GM12878 (cell line): ENCODE measurements around the gene IFIH1. TPM values are rescaled to one million over a fixed set of nuclear protein-coding genes. Genes with fewer than 3 reads are reported as not detected.

Experiments
- ATAC-seq: fragments of 200-7000 bp; cut with Tn5 transposase; 3 replicates; pipeline ENCODE4 v1.9.1; 2020; ENCODE audit warnings: mild to moderate bottlenecking, moderate library complexity
- BruUV-seq: library from RNA; stranded (reverse); fragments of 400-500 nt; replicated peaks from 2 replicates; lab custom pipeline; 2021; lab: Mats Ljungman, UMichigan
- CTCF ChIA-PET: fragments of 300-600 bp; sonication (Branson Sonifier 250); formaldehyde crosslinking; extraction: SDS; loops from one replicate; lab custom pipeline; 2021; ENCODE audit warnings: inconsistent platforms; lab: Yijun Ruan, JAX
- POLR2A ChIA-PET: fragments of 350-600 bp; formaldehyde crosslinking; extraction: SDS; loops from one replicate; lab custom pipeline; 2021; ENCODE audit warnings: inconsistent platforms; lab: Charles Lee
- RAD21 ChIA-PET: fragments of 300-600 bp; sonication (Branson Sonifier 250); formaldehyde crosslinking; loops from one replicate; lab custom pipeline; 2023; ENCODE audit warnings: antibody characterized with exemption; ENCODE audit not compliant: unreplicated experiment; lab: Charles Lee
- SMC1A ChIA-PET: fragments of 300-600 bp; sonication (Branson Sonifier 250); formaldehyde crosslinking; loops from one replicate; lab custom pipeline; 2023; ENCODE audit not compliant: unreplicated experiment, uncharacterized antibody; lab: Charles Lee
- DNase-seq: peaks from one replicate; pipeline ENCODE4 v3.0.0-alpha.2; 2011; ENCODE audit warnings: low read depth, low spot score
- FAIRE-seq: peaks from 3 replicates; lab custom pipeline; 2011; peaks lifted over from hg19 to GRCh38; lab: Jason Lieb, UNC
- H2AFZ ChIP-seq: 2 replicates; pipeline ENCODE4 v1.6.0; 2011; ENCODE audit warnings: low read depth, low read length, control low read depth; ENCODE audit not compliant: control insufficient read depth
- H3K27ac ChIP-seq: 2 replicates; pipeline ENCODE4 v1.5.1; 2011; ENCODE audit warnings: control low read depth; ENCODE audit not compliant: control insufficient read depth, insufficient read depth
- H3K27me3 ChIP-seq, 2 experiments: replicated peaks in 1 of 2; 2 replicates each; pipeline versions ENCODE4 v1.6.0 to v1.6.1; 2011; ENCODE audit warnings: low read length in 1 of 2; ENCODE audit not compliant: control insufficient read depth in 2 of 2, insufficient read depth in 2 of 2
- H3K36me3 ChIP-seq, 2 experiments: 2 replicates each; pipeline ENCODE4 v1.5.1; 2011; ENCODE audit warnings: low read length in 1 of 2; ENCODE audit not compliant: control insufficient read depth in 2 of 2, insufficient read depth in 2 of 2
- H3K4me1 ChIP-seq: 2 replicates; pipeline ENCODE4 v1.6.1; 2011; ENCODE audit warnings: mild to moderate bottlenecking, low read length, moderate library complexity, mixed read lengths; ENCODE audit not compliant: control insufficient read depth, insufficient read depth
- H3K4me2 ChIP-seq: 2 replicates; pipeline ENCODE4 v1.6.0; 2011; ENCODE audit warnings: control low read depth; ENCODE audit not compliant: control insufficient read depth, insufficient read depth
- H3K4me3 ChIP-seq: fragments of 200-600 bp; sonication (generic); 2 replicates; pipeline ENCODE4 v1.5.1; 2016
- H3K79me2 ChIP-seq: 2 replicates; pipeline ENCODE4 v1.6.0; 2011; ENCODE audit warnings: low read length; ENCODE audit not compliant: control insufficient read depth, insufficient read depth
- H3K9ac ChIP-seq: 2 replicates; pipeline ENCODE4 v1.8.0; 2011; ENCODE audit warnings: low read length, control low read depth, mixed read lengths; ENCODE audit not compliant: control insufficient read depth, insufficient read depth
- H3K9me3 ChIP-seq: replicated peaks from 3 replicates; pipeline ENCODE4 v1.5.1; 2011; ENCODE audit warnings: mild to moderate bottlenecking, low read length; ENCODE audit not compliant: control insufficient read depth, insufficient read depth
- H4K20me1 ChIP-seq: 2 replicates; pipeline ENCODE4 v1.6.0; 2011; ENCODE audit not compliant: control insufficient read depth, insufficient read depth
- BMI1 ChIP-seq: fragments of 450-650 bp; IDR thresholded peaks from 2 replicates; pipeline ENCODE4 v1.6.1; 2016; ENCODE audit warnings: mild to moderate bottlenecking, moderate library complexity, borderline replicate concordance
- NFXL1 ChIP-seq: fragments of 450-650 bp; IDR thresholded peaks from 2 replicates; pipeline ENCODE4 v1.6.1; 2017; ENCODE audit warnings: antibody characterized with exemption, mild to moderate bottlenecking, borderline replicate concordance
- NR2C2 ChIP-seq: IDR thresholded peaks from 2 replicates; pipeline ENCODE4 v1.6.1; 2011; ENCODE audit warnings: borderline replicate concordance, low read depth; ENCODE audit not compliant: control insufficient read depth, insufficient read length
- SMAD5 ChIP-seq: IDR thresholded peaks from 2 replicates; pipeline ENCODE4 v1.6.1; 2016; ENCODE audit warnings: antibody characterized with exemption, low read depth
- WGBS: methylation state at CpG from one replicate; pipeline ENCODE4 v1.1.6; 2016; ENCODE audit warnings: low lambda C conversion rate; ENCODE audit not compliant: insufficient replicate concordance, insufficient coverage; ENCODE audit errors: missing lambda C conversion rate; 5-methylcytosine and 5-hydroxymethylcytosine counted together
- in situ Hi-C: fragments of 300-500 bp; cut with MboI; formaldehyde crosslinking; loops from 9 replicates; pipeline ENCODE4 v1.14.3; 2018; ENCODE audit warnings: mixed read lengths
- intact Hi-C: fragments of 100-400 bp; cut with micrococcal nuclease; formaldehyde crosslinking; loops from one replicate; pipeline ENCODE4 v1.14.2; 2022; ENCODE audit not compliant: unreplicated experiment
- polyA plus RNA-seq, 11 experiments: library from polyadenylated mRNA; depleted of rRNA in 4 of 11; unstranded in 6 of 11; stranded (reverse) in 5 of 11; fragments of >200 nt; fragmentation: Nextera tagmentation in 4 of 11; fragmentation: Illumina TruSeq in 1 of 11; extraction: Ambion mirVana in 4 of 11; extraction: Trizol in 1 of 11; gene quantifications; 1 replicate in 1 of 11; 2 replicates in 10 of 11; pipeline versions ENCODE4 v1.2.1 to v1.2.3, GENCODE V29; 2011 to 2016; ENCODE audit warnings: inconsistent platforms in 2 of 11, missing spikeins in 2 of 11, low read depth in 1 of 11
- total RNA-seq, 4 experiments: library from RNA; depleted of rRNA in 3 of 4; stranded (reverse); fragments of >200 nt in 3 of 4; fragmentation: Illumina TruSeq in 1 of 4; extraction: Trizol in 1 of 4; gene quantifications; 2 replicates each; pipeline versions ENCODE4 v1.2.1 to v1.2.3, GENCODE V29; 2013 to 2021

Gene IFIH1
- total and polyA plus RNA-seq, 10 of the 15 experiments (the other 5 are each of a cell fraction or from before 2014, with no cell fraction given), result 12.5 to 40.9 (median 28.8) TPM

DNA sequence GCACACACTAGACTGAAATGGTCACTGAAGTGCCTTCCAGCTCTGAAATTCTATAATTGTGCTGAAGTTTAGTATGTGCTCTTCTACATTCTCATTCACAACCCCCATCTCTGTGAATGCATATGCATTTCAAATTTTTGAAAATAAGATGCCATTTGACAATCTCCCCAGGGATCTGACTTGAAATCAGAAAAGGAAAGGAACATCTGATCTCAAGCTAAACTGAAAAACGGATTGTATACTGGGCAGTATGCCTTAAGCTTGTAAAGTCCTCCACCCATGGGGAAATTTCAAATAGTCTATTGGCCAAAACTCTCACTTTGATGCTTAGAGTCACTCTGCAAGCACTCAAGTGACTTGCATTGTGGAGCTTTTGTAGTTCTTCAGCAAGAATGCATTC, 98.1 kb downstream of the IFIH1 start:
- Histone ChIP-seq H3K4me2 (no peak overlapping the region), H4K20me1 (no peaks in the 10 kb centered on the region), H2AFZ (no peak overlapping the region), H3K9me3 (no peaks in the 10 kb centered on the region), H3K4me3 (no peak overlapping the region), H3K79me2 (no peaks in the 10 kb centered on the region), H3K27ac (no peak overlapping the region), H3K36me3 (no peaks in the 10 kb centered on the region), H3K9ac (no peak overlapping the region), H3K4me1 (no peaks in the 10 kb centered on the region), H3K27me3 (no peaks in the 10 kb centered on the region)
- SMC1A ChIA-PET, result interaction anchor here (0.6 to 4.2 kb wide), 22 partner anchors 9 to 213 kb away, joined by 3 to 81 read pairs (median 6); no protein-coding TSS in a partner anchor
- TF ChIP-seq NR2C2, result no peak
- POLR2A ChIA-PET, result no interaction called here
- RAD21 ChIA-PET, result interaction anchor here (0.6 to 6.2 kb wide), 10 partner anchors 9 to 575 kb away, joined by 3 to 79 read pairs (median 6); no protein-coding TSS in a partner anchor
- WGBS, result 5% methylated on average over 1 of the region's 1 CpG
- in situ Hi-C loops (loop anchor here (5.0 kb wide), 1 partner anchor 77 kb away; no protein-coding TSS in a partner anchor), intact Hi-C loops (no loop called here)
- DNase-seq (no peak), ATAC-seq (no peak; the same call in 2 of the 3 replicates), FAIRE-seq (no peak)
- no TSS peak for BruUV-seq
- CTCF ChIA-PET, result interaction anchor here (0.7 to 13.2 kb wide), 43 partner anchors 9 to 589 kb away, joined by 3 to 228 read pairs (median 5); partner anchors contain the start of gene FAP

DNA sequence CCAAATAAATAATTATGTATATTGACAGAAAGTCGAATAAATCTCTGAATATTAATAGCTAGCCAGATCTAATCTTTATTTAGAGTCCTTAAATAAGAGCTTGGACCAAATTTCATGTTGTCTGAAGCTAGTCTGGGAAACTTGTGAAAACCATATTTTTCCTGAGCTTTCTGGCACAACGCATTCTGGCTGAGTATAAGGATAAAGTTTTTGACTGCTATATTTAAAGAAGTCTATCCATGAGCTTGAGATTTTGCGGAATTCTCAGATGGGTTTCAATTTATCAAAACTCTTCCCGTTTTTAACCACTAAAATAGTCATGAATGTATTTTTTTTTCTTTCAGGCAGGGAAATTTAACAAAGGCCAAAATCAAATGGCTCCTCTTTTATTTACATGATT, 99.1 kb downstream of the IFIH1 start:
- WGBS, result 8% methylated on average over 4 of the region's 4 CpGs
- no peak overlapping the region for H3K4me2 ChIP-seq
- ATAC-seq, result no peak
- RAD21 ChIA-PET, result interaction anchor here (1.3 to 6.2 kb wide), 5 partner anchors 78 to 576 kb away, joined by 4 to 79 read pairs (median 8); no protein-coding TSS in a partner anchor
- no peaks in the 10 kb centered on the region for H4K20me1 ChIP-seq
- in situ Hi-C loops, result no loop called here
- TF ChIP-seq SMAD5 (no peak), BMI1 (no peak), NFXL1 (no peak)
- TF ChIP-seq, all 136 proteins: peak for 0
- FAIRE-seq (no peak), DNase-seq (no peak)
- no TSS peak for BruUV-seq
- Histone ChIP-seq H3K4me1 (no peaks in the 10 kb centered on the region), H3K9me3 (no peaks in the 10 kb centered on the region), H3K27ac (no peak overlapping the region), H3K27me3 (no peaks in the 10 kb centered on the region), H3K4me3 (no peak overlapping the region), H3K79me2 (no peaks in the 10 kb centered on the region), H3K36me3 (no peaks in the 10 kb centered on the region), H2AFZ (no peak overlapping the region), H3K9ac (no peak overlapping the region)
- ChIA-PET SMC1A (interaction anchor here (0.6 to 4.2 kb wide), 9 partner anchors 11 to 143 kb away, joined by 3 to 81 read pairs (median 7); no protein-coding TSS in a partner anchor), CTCF (interaction anchor here (0.7 to 13.2 kb wide), 19 partner anchors 10 to 308 kb away, joined by 3 to 228 read pairs (median 6); no protein-coding TSS in a partner anchor), POLR2A (no interaction called here)
- intact Hi-C loops, result loop anchor here (10.0 kb wide), 1 partner anchor 575 kb away; no protein-coding TSS in a partner anchor
